IgD-negative memory B cell (primary cell): ENCODE results near the gene NPVF. TPM values are rescaled to one million over a fixed set of nuclear protein-coding genes. Genes with fewer than 3 reads are reported as not detected.

Experiments
- H3K27ac Mint-ChIP-seq, 3 donors: one replicate each; pipeline ENCODE4 v1.8.0; 2020 to 2022; ENCODE audit warnings: mild to moderate bottlenecking in 3 of 3, mixed read lengths in 3 of 3, moderate library complexity in 1 of 3
- H3K27me3 Mint-ChIP-seq: one replicate; pipeline ENCODE4 v1.8.0; 2021; ENCODE audit warnings: mixed read lengths
- H3K36me3 Mint-ChIP-seq: one replicate; pipeline ENCODE4 v1.8.0; 2020; ENCODE audit warnings: mild to moderate bottlenecking, mixed read lengths
- H3K4me1 Mint-ChIP-seq, 3 donors: one replicate each; pipeline ENCODE4 v1.8.0; 2020 to 2022; ENCODE audit warnings: mixed read lengths in 3 of 3, mild to moderate bottlenecking in 1 of 3
- H3K4me3 Mint-ChIP-seq, 4 donors: one replicate each; pipeline ENCODE4 v1.8.0; 2020 to 2022; ENCODE audit warnings: mild to moderate bottlenecking in 4 of 4, mixed read lengths in 4 of 4, moderate library complexity in 3 of 4
- H3K9me3 Mint-ChIP-seq, 3 donors: one replicate each; pipeline ENCODE4 v1.8.0; 2020 to 2021; ENCODE audit warnings: mixed read lengths in 3 of 3, mild to moderate bottlenecking in 1 of 3
- polyA plus RNA-seq: library from polyadenylated mRNA; unstranded; fragments of 300-500 nt; fragmentation: Illumina TruSeq; gene quantifications from one replicate; pipeline ENCODE4 v1.2.3, GENCODE V29; 2021

Gene NPVF
- polyA plus RNA-seq, 1 donor from 2014 or later = not detected

- peaks cover 0 to 3% (median 0%) of the 10 kb centered on the region in 3 donors for H3K9me3 Mint-ChIP-seq
- no peak overlapping the region for H3K27ac Mint-ChIP-seq
- H3K36me3 Mint-ChIP-seq = peaks cover 2% of the 10 kb centered on the region
- no peaks in the 10 kb centered on the region for H3K4me1 Mint-ChIP-seq
- H3K4me3 Mint-ChIP-seq = no peak overlapping the region
- H3K27me3 Mint-ChIP-seq = peaks cover 5% of the 10 kb centered on the region
Observed at GRCh38 chr7:25244254-25245033, 16.2 kb upstream of the NPVF start.

DNA sequence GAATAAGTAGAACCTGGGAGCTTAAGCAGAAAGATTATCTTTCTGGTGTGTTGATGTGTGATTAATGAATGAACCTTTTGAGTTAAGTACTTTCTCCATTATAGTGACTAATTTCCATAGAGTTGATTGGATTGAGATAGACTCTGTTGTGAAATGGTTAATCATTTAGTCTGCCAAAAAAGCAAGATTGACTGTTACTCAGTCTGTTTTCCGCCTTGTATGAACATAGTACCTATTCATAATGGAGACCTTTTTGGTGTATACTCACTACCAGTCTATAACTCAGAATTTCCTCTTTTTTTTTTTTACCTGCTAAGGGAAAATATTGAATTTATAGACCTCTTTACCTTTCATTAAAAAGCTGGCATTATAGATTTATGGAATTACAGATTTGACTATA, 14.4 kb upstream of the NPVF start:
- H3K4me3 Mint-ChIP-seq = no peak overlapping the region
- H3K27me3 Mint-ChIP-seq = peaks cover 5% of the 10 kb centered on the region
- H3K36me3 Mint-ChIP-seq = peaks cover 2% of the 10 kb centered on the region
- no peaks in the 10 kb centered on the region for H3K4me1 Mint-ChIP-seq
- no peak overlapping the region for H3K27ac Mint-ChIP-seq
- peaks cover 0 to 3% (median 0%) of the 10 kb centered on the region in 3 donors for H3K9me3 Mint-ChIP-seq

DNA sequence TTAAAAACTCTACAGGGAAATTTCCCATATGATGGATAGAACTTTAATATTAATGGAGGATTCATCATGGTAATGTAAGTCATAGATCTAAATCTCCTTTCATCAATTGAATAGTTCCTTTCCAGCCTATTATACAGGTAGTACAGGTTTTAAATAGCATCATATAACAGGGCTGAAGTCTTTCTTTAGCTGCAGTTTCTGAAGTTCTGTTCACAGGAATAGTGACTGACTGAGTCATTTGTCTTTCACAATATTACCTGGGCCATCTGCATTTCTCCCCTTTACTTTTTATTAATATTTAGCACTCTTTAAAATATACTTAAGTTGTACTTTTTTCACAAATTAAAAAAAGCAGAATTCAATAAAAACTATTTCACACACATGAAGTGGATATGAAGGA, 12.6 kb upstream of the NPVF start:
- Mint-ChIP-seq H3K9me3 (no peaks in the 10 kb centered on the region), H3K4me3 (no peak overlapping the region), H3K36me3 (peaks cover 2% of the 10 kb centered on the region), H3K27ac (no peak overlapping the region), H3K4me1 (no peaks in the 10 kb centered on the region), H3K27me3 (peaks cover 2% of the 10 kb centered on the region)

DNA sequence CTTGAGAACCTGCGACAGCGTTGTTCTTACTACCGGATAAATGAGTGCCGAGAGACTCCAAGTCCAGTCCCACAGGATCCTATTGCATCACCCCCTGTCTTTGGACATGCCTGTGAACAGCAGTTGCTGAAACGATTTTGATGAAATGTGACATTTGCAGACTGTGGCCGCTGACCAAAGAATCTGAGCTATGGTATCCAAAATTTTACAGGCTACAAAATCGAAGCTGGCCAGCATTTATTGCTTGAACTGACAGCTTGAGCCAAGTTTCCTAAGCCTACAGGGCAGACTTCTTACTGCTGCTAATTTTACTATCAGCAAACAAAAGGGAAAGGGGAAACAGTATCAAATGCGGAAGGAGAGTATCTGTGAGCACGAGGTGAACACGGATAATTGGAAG, 12.1 kb upstream of the NPVF start:
- Mint-ChIP-seq H3K27me3 (peaks cover 2% of the 10 kb centered on the region), H3K27ac (no peak overlapping the region), H3K9me3 (no peaks in the 10 kb centered on the region), H3K4me1 (no peaks in the 10 kb centered on the region), H3K4me3 (no peak overlapping the region), H3K36me3 (peaks cover 2% of the 10 kb centered on the region)

DNA sequence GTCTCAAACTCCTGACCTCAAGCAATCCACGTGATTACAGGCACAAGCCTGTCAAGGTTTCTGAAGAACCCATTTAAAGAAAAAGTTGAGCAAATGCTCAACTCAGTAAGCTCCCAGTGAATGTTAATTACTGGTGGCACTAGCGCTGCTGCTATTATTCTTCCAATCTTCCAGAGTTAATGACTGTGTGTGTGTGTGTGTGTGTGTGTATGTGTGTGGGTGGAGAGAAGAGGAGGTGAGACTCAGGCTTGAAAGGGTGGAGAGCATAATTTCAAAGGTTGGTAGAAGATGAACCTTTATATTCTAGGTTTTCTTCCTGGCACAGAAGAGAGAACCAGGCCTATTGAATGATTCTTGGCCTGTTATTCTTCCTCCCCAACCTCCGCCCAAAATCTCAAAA, 11.6 kb upstream of the NPVF start:
- peaks cover 2% of the 10 kb centered on the region for H3K36me3 Mint-ChIP-seq
- peaks cover 2% of the 10 kb centered on the region for H3K27me3 Mint-ChIP-seq
- no peaks in the 10 kb centered on the region for H3K4me1 Mint-ChIP-seq
- H3K4me3 Mint-ChIP-seq = no peak overlapping the region
- no peak overlapping the region for H3K27ac Mint-ChIP-seq
- H3K9me3 Mint-ChIP-seq = no peaks in the 10 kb centered on the region

- no peaks in the 10 kb centered on the region for H3K9me3 Mint-ChIP-seq
Observed at GRCh38 chr7:25238066-25238725, 9.9 kb upstream of the NPVF start.

DNA sequence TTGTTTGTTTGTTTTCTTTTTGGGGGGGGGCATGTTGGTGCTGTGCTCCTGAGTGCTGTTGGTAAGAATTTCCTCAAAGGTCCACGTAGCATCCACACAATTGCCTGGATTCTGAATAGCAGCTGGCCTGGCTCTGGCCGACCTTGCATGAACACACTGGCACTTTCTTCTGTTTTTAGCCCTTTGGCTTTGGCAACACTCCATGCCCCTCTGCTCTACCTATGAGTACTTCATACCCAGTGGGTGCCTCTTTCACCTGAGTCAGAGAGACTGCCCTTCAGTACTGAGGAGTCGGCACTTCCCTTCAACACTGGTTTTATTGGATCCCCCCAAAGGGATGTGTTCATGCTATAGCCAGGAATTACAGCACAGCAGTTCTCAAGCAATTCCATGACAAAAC, 7.2 kb upstream of the NPVF start:
- Mint-ChIP-seq H3K27me3 (peaks cover 6% of the 10 kb centered on the region), H3K36me3 (no peaks in the 10 kb centered on the region), H3K9me3 (peaks cover 0 to 9% (median 7%) of the 10 kb centered on the region in 3 donors), H3K4me3 (no peak overlapping the region), H3K27ac (no peak overlapping the region), H3K4me1 (no peaks in the 10 kb centered on the region)

More at GRCh38 chr7:25238066-25238725, 9.9 kb upstream of the NPVF start:
- H3K36me3 Mint-ChIP-seq = peaks cover 2% of the 10 kb centered on the region
- no peaks in the 10 kb centered on the region for H3K27me3 Mint-ChIP-seq
- no peak overlapping the region for H3K4me3 Mint-ChIP-seq
- no peak overlapping the region for H3K27ac Mint-ChIP-seq
- no peaks in the 10 kb centered on the region for H3K4me1 Mint-ChIP-seq

DNA sequence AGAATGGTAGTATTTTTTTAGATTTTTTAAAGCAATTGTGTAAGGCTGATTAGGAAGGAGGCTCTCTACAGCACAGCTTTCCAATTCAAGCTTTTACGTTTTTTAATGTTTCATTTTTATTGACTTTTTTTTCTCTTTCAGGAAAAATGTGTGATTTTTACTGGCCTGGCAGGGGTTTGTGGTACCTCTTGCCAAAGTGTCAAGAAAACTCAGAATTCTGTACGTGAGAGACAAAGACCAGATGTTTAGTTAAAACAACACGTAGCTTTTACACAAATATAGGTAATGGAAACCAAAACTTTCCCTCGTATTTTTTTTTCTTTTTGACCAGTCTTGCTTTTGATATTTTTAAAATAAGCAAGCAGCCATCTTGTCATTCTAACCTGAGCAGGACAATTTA, 6.0 kb upstream of the NPVF start:
- Mint-ChIP-seq H3K4me1 (no peaks in the 10 kb centered on the region), H3K27ac (no peak overlapping the region), H3K27me3 (peaks cover 10% of the 10 kb centered on the region), H3K9me3 (peaks cover 0 to 10% (median 7%) of the 10 kb centered on the region in 3 donors), H3K36me3 (no peaks in the 10 kb centered on the region), H3K4me3 (no peak overlapping the region)

DNA sequence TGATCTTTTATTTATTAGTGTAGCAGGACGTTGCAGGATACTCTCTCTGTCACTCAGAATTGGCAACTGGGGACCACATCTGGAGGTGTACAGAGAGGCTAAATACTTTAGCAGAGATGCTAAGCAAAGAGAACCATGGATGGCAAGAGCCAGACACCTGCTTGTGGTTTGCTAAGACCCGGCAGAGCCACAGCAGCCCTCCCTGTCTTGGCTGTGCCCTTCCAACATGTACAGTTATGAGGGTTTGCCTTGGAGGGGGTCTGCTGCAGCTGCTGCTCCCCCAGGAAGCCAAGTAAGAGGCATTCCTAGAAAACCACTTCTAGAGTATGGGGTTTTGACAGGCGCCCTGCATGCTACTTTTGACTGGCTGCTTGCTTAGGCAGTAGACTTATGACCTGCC, 5.1 kb downstream of the NPVF start:
- Mint-ChIP-seq H3K4me3 (no peak overlapping the region), H3K27me3 (peaks cover 9% of the 10 kb centered on the region), H3K27ac (no peak overlapping the region), H3K36me3 (no peaks in the 10 kb centered on the region), H3K4me1 (no peaks in the 10 kb centered on the region), H3K9me3 (no peaks in the 10 kb centered on the region)

DNA sequence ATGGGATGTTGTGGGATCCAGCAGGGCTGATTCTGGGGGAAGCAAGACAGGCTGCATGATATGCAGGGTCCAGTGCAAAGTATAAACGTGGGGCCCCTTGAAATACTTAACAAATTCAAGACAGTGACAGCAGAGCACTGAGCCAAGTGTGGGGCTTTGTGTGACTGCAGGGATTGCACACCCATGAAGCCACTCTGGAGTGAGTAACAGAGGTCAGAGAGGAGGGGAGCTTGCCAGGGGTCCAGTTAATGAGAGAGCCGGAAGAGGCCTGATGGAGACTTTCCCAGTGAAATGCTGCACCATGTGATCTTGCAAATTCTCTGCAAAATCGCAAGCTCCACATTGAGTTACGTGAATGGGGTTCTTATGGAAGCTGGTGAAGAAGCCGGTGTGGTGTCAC, 5.6 kb downstream of the NPVF start:
- Mint-ChIP-seq H3K36me3 (no peaks in the 10 kb centered on the region), H3K27ac (no peak overlapping the region), H3K4me3 (no peak overlapping the region), H3K27me3 (peaks cover 9% of the 10 kb centered on the region), H3K4me1 (no peaks in the 10 kb centered on the region), H3K9me3 (no peaks in the 10 kb centered on the region)

DNA sequence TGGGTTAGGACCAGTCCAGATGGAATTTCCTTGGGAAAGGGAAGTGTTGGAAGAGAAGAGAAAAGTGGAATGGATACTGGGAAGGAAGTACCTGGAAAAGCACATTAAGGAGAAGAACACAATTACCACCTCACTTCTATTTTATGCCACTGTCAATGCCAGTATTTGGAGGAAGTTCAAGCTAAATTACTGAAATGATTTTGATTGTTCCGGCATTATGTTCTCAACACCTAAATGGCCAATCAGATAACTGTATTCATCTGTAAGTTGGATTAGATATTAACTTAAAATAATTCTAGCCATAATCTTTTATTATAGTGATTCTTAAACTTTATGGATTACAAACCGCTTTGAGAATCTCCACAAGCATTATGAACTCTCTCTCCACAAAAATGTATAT, 7.3 kb downstream of the NPVF start:
- Mint-ChIP-seq H3K27ac (no peak overlapping the region), H3K4me3 (no peak overlapping the region), H3K27me3 (peaks cover 11% of the 10 kb centered on the region), H3K4me1 (no peaks in the 10 kb centered on the region), H3K36me3 (no peaks in the 10 kb centered on the region), H3K9me3 (no peaks in the 10 kb centered on the region)

GRCh38 chr7:25218191-25218590, 10.1 kb downstream of the NPVF start:
- Mint-ChIP-seq H3K4me3 (no peak overlapping the region), H3K4me1 (no peaks in the 10 kb centered on the region), H3K9me3 (no peaks in the 10 kb centered on the region), H3K27ac (no peak overlapping the region), H3K27me3 (peaks cover 17% of the 10 kb centered on the region), H3K36me3 (no peaks in the 10 kb centered on the region)

GRCh38 chr7:25216837-25217236, 11.4 kb downstream of the NPVF start:
- no peak overlapping the region for H3K27ac Mint-ChIP-seq
- H3K4me3 Mint-ChIP-seq = no peak overlapping the region
- peaks cover 19% of the 10 kb centered on the region for H3K27me3 Mint-ChIP-seq
- no peaks in the 10 kb centered on the region for H3K9me3 Mint-ChIP-seq
- no peaks in the 10 kb centered on the region for H3K36me3 Mint-ChIP-seq
- H3K4me1 Mint-ChIP-seq = no peaks in the 10 kb centered on the region

DNA sequence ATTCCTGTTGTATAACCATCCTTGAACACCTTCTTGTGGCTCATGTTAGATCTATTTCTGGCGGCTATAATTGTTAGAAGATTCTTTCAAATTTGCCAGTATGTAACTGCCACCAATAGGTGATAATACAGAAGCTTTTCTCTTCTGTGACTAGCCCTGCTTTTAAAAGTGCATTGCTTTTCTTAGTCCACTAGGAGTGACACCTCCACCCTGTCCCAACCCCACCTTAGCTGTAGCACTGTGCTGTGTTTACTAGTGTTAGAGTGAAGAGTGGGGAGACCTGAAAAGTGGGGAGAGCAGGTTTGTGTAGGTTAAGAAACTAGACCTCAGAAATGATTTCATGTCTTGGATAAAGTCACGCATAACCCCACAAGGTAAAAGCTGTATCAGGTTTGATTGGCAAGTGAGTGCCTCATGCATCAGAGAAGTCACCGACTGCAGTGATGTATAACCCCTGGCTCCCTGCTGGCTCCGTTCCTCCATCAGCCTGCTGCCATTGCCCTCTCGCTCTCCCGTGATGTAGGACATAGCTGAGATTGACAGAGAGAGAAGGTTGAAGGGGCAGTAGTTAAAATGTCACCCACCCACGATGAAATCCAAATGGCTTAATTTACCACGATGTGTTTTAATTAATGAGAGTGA, 12.5 kb downstream of the NPVF start:
- Mint-ChIP-seq H3K9me3 (no peaks in the 10 kb centered on the region), H3K27ac (no peak overlapping the region), H3K4me1 (no peaks in the 10 kb centered on the region), H3K36me3 (no peaks in the 10 kb centered on the region), H3K27me3 (peaks cover 19% of the 10 kb centered on the region), H3K4me3 (no peak overlapping the region)

- Mint-ChIP-seq H3K9me3 (peaks cover 0 to 6% (median 4%) of the 10 kb centered on the region in 3 donors), H3K4me3 (no peak overlapping the region), H3K36me3 (peaks cover 4% of the 10 kb centered on the region), H3K4me1 (peaks cover 0 to 2% (median 0%) of the 10 kb centered on the region in 3 donors), H3K27ac (no peak overlapping the region), H3K27me3 (peaks cover 22% of the 10 kb centered on the region)
Observed at GRCh38 chr7:25208525-25209221, 19.6 kb downstream of the NPVF start.
